Neutrophil (primary cell): ENCODE measurements around the gene MFSD1.

Source experiments
- H3K27ac ChIP-seq: fragments of 200-600 bp; sonication (generic); 2 replicates; pipeline ENCODE4 v1.5.1; 2016; ENCODE audit warnings: mild to moderate bottlenecking, moderate library complexity
- H3K27me3 ChIP-seq: fragments of 200-600 bp; sonication (generic); 2 replicates; pipeline ENCODE4 v1.6.0; 2016; ENCODE audit warnings: mild to moderate bottlenecking
- H3K36me3 ChIP-seq: fragments of 200-600 bp; sonication (generic); 2 replicates; pipeline ENCODE4 v1.5.1; 2017
- H3K4me1 ChIP-seq, 2 experiments: fragments of 200-600 bp in 1 of 2; sonication (generic) in 1 of 2; 1 replicate in 1 of 2; 2 replicates in 1 of 2; pipeline versions ENCODE4 v1.5.1 to v1.6.1; 2013 to 2016; ENCODE audit warnings: low read depth in 1 of 2, low read length in 1 of 2, mild to moderate bottlenecking in 1 of 2, moderate library complexity in 1 of 2; ENCODE audit not compliant: control insufficient read depth in 1 of 2, insufficient read depth in 1 of 2
- H3K4me3 ChIP-seq, 2 experiments: fragments of 200-600 bp in 1 of 2; sonication (generic) in 1 of 2; 1 replicate in 1 of 2; 2 replicates in 1 of 2; pipeline ENCODE4 v1.5.1; 2013 to 2016; ENCODE audit warnings: low read depth in 1 of 2, low read length in 1 of 2, mild to moderate bottlenecking in 1 of 2, moderate library complexity in 1 of 2
- H3K9me3 ChIP-seq: fragments of 200-600 bp; sonication (generic); 2 replicates; pipeline ENCODE4 v1.5.1; 2016
- CTCF ChIP-seq: fragments of 200-600 bp; sonication (generic); IDR thresholded peaks from 2 replicates; pipeline ENCODE4 v1.5.1; 2016; ENCODE audit warnings: antibody characterized with exemption

The MFSD1 gene

GRCh38 chr3:158820521-158820920 lies 18.7 kb downstream of the MFSD1 start:
- H3K36me3 ChIP-seq, result peaks cover 58% of the 10 kb centered on the region
- no peak overlapping the region for H3K27ac ChIP-seq
- H3K4me3 ChIP-seq, result no peak overlapping the region
- H3K4me1 ChIP-seq, result peaks cover 9 to 11% of the 10 kb centered on the region in 2 experiments
- no peaks in the 10 kb centered on the region for H3K27me3 ChIP-seq
- no peaks in the 10 kb centered on the region for H3K9me3 ChIP-seq
- TF ChIP-seq CTCF, result no peak

GRCh38 chr3:158821847-158822246 lies 20.0 kb downstream of the MFSD1 start:
- H3K36me3 ChIP-seq, result peaks cover 62% of the 10 kb centered on the region
- H3K9me3 ChIP-seq, result no peaks in the 10 kb centered on the region
- TF ChIP-seq CTCF, result no peak
- no peak overlapping the region for H3K4me3 ChIP-seq
- H3K4me1 ChIP-seq, result peaks cover 9 to 11% of the 10 kb centered on the region in 2 experiments
- no peaks in the 10 kb centered on the region for H3K27me3 ChIP-seq
- no peak overlapping the region for H3K27ac ChIP-seq

- Histone ChIP-seq H3K4me3 (no peak overlapping the region), H3K4me1 (peaks cover 9 to 12% of the 10 kb centered on the region in 2 experiments), H3K27ac (no peak overlapping the region), H3K36me3 (peaks cover 69% of the 10 kb centered on the region), H3K9me3 (no peaks in the 10 kb centered on the region), H3K27me3 (no peaks in the 10 kb centered on the region)
- TF ChIP-seq CTCF, result no peak
Measured at GRCh38 chr3:158823426-158823825, 21.6 kb downstream of the MFSD1 start.

- TF ChIP-seq CTCF, result no peak
- H3K4me1 ChIP-seq, result peaks cover 0 to 9% of the 10 kb centered on the region in 2 experiments
- H3K27ac ChIP-seq, result peak overlapping the region; percentile 2
- peaks cover 82% of the 10 kb centered on the region for H3K36me3 ChIP-seq
- H3K4me3 ChIP-seq, result no peak overlapping the region
- H3K9me3 ChIP-seq, result no peaks in the 10 kb centered on the region
- no peaks in the 10 kb centered on the region for H3K27me3 ChIP-seq
Measured at GRCh38 chr3:158827773-158828172, 25.9 kb downstream of the MFSD1 start.

- Histone ChIP-seq H3K27me3 (no peaks in the 10 kb centered on the region), H3K27ac (no peak overlapping the region), H3K4me1 (peaks cover 0 to 9% of the 10 kb centered on the region in 2 experiments), H3K4me3 (no peak overlapping the region), H3K36me3 (peaks cover 62% of the 10 kb centered on the region), H3K9me3 (no peaks in the 10 kb centered on the region)
- no peak for TF ChIP-seq CTCF
Measured at GRCh38 chr3:158830391-158830790, 28.5 kb downstream of the MFSD1 start.

- H3K27me3 ChIP-seq, result no peaks in the 10 kb centered on the region
- no peak for TF ChIP-seq CTCF
Measured at GRCh38 chr3:158831861-158832260, 30.0 kb downstream of the MFSD1 start.

More at GRCh38 chr3:158831861-158832260, 30.0 kb downstream of the MFSD1 start:
- no peaks in the 10 kb centered on the region for H3K9me3 ChIP-seq
- peaks cover 57% of the 10 kb centered on the region for H3K36me3 ChIP-seq
- H3K27ac ChIP-seq, result no peak overlapping the region
- H3K4me3 ChIP-seq, result no peak overlapping the region
- H3K4me1 ChIP-seq, result peaks cover 0 to 9% of the 10 kb centered on the region in 2 experiments
